HG02938 (cell line): ENCODE measurements around the gene COL18A1.

Experiments used
- ATAC-seq: cut with Tn5 transposase; IDR thresholded peaks from one replicate; pipeline ENCODE4 v1.9.1; 2021; ENCODE audit warnings: mild to moderate bottlenecking, moderate library complexity; ENCODE audit not compliant: unreplicated experiment

The COL18A1 gene

GRCh38 chr21:45451771-45452182 lies 46.8 kb downstream of the COL18A1 start:
- no peak for ATAC-seq

DNA sequence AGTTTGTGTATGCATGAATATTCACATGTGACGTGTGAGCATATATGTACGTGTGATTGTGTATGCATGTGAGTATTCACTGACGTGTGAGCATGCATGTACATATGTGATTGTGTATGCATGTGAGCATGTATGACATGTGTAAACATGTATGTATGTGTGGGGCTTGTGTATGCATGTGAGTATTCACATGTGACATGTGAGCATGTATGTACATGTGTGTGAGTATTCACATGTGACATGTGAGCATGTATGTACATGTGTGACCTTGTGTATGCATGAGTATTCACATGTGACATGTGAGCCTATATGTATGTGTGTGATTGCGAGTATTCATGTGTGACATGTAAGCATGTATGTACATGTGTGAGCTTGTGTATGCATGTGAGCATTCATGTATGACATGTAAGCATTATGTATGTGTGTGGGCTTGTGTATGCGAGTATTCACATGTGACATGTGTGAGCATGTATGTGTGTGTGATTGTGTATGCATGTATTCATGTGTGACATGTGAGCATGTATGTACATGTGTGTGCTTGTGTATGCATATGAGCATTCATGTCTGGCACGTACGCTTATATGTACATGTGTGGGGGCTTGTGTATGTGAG lies 47.8 kb downstream of the COL18A1 start:
- ATAC-seq, result no peak

GRCh38 chr21:45453308-45453950 lies 48.5 kb downstream of the COL18A1 start:
- ATAC-seq, result no peak

DNA sequence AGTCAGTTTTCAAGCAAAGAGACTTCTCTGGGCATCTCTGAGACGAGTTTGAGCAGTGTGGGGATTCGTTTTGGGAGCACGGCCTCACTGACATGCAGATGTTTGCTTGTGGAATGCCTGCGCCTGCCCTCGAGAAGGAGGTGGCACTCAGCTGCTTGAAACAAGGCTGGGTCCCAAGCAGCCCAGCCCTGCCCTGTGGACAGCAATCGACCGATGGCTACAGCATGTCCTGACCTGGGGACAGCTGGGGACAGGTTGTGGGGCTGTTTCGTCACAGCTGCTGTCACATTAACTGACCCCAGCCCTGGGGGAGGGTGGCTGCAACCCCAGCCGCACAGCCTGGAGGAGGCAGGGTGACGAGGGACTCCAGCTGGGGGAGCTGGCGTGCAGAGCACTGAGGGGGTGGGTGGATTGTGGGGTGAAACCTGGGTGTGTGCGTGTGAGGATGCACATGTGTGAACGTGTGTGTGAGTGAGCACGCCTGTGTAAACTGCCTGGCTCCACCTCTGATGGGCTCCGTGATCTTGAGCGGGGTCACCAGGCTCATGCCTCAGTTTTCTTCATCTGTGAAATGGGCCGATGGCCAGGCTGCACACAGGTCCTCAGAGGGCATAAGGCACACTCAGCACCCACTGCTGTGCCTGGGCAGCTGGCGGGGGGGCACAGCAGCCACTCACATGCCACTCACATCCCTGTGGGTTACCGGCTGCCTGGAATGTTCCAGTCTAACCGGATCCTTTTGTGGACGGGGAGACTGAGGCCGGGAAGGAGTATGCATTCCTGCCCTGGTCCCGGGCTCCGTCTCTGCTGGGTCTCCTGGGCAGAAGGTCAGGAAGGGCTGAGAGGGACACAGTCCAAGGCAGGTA lies 49.3 kb downstream of the COL18A1 start:
- ATAC-seq, result no peak

DNA sequence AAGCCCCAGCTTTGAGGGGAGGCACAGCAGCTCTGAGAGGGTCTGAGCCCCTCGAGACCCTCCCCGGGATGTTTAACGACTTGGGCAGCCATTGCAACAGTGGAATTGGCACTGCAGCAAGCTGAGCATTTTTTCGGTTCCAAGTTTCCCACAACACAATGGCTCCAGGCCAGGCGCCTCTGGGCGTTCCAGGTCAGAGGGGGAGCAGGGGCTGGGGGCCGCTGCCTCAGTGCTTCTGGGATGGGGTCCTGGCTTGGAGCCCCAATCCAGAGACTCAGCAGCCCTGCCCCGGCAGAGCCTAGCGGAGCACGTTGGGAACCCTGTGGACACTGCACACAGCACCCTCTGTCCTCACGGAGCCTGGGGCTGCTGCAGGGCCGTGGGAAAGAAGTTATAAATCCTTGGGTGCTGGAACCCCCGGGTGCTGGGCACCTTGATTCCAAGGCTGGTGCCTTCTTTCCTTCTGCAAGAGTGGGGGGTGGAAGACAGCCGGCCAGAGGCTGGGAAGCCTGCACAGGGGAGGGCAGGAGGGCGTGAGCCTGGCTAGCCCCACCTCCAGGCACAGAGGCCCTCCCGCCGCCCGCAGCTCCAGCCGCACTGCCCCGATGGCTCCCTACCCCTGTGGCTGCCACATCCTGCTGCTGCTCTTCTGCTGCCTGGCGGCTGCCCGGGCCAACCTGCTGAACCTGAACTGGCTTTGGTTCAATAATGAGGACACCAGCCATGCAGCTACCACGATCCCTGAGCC lies 50.1 kb downstream of the COL18A1 start:
- no peak for ATAC-seq

DNA sequence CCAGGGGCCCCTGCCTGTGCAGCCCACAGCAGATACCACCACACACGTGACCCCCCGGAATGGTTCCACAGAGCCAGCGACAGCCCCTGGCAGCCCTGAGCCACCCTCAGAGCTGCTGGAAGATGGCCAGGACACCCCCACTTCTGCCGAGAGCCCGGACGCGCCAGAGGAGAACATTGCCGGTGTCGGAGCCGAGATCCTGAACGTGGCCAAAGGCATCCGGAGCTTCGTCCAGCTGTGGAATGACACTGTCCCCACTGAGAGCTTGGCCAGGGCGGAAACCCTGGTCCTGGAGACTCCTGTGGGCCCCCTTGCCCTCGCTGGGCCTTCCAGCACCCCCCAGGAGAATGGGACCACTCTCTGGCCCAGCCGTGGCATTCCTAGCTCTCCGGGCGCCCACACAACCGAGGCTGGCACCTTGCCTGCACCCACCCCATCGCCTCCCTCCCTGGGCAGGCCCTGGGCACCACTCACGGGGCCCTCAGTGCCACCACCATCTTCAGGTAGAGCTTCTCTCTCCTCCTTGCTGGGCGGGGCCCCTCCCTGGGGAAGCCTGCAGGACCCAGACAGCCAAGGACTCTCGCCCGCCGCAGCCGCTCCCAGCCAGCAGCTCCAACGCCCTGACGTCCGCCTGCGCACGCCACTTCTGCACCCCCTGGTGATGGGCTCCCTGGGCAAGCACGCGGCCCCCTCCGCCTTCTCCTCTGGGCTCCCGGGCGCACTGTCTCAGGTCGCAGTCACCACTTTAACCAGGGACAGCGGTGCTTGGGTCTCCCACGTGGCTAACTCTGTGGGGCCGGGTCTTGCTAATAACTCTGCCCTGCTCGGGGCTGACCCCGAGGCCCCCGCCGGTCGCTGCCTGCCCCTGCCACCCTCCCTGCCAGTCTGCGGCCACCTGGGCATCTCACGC lies 51.0 kb downstream of the COL18A1 start:
- ATAC-seq, result no peak

GRCh38 chr21:45456584-45457160 lies 51.7 kb downstream of the COL18A1 start:
- ATAC-seq, result no peak

DNA sequence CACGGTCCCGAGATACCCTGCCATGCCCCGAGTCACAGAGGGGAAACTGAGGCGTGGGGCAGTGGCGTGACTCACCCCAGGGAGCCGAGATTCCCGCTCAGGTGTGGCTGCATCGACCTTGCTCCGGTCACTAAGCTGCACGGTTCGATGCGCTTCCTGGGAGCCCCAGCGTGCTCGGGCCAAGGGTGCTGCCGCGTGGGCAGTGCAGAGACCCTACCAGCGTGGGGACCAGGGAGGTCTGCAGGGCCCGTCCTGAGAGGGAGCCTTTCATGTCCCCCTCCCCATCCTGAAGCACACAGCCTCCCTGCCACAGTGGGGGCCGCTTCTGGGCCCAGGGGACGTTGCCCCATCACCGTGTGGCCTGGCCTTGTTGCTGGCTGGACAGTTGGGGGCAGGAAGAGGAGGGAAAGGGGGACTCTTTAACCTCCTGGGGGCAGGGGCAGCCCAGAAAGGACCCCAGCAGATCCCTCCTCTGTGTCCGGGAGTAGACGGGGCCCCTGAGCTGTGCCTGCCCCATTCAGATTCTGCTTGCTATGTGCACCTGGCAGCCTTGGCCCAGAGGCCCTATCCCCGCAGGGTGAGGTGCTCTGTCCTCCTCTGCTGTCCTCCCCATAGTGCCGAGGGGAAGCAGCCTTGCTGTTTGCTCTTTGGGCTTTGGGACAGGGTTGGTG lies 52.3 kb downstream of the COL18A1 start:
- no peak for ATAC-seq

GRCh38 chr21:45457832-45458172 lies 52.8 kb downstream of the COL18A1 start:
- ATAC-seq, result no peak

DNA sequence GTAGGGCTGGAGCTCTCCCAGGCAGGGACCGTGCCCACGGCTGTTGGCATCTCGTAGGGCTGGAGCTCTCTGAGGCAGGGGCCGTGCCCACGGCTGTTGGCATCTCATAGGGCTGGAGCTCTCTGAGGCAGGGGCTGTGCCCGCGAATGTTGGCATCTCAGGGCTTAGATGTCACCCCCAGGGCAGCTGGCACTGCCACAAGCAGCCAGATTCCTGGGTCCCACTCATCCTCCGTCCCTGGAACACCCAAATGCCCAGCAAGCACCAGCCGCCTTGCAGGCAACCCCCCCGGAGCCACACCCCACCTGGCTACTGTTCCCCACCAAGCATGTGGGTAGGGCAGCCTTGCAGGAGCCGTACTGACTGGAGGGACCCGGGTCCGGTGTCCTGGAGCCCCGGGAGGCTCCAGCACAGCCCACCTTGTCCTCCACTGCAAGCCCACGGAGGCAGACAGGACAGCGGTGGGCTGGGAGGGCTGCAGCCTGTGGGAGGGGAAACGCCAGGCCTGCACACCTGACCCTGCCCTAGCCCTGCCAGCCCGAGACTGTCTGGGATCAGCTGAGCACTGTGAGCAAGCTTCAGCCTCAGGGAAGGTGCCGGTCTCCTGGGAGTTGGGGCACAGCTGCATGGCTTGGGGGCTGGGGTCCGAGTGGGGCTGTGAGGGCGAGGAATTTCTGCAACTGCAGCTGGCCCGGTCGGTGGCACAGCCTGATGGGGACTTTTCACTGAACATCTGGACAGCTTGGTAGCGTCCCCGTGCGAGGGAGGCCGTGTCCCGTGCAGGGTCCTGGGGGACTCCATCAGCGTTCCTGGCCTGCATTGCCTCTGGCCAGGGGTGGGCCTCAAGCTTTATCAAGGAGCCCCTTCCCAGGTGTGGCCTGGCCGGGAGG lies 53.6 kb downstream of the COL18A1 start:
- ATAC-seq, result no peak

- ATAC-seq, result no peak
Observed at GRCh38 chr21:45459171-45460010, 54.4 kb downstream of the COL18A1 start.

GRCh38 chr21:45460011-45460565 lies 55.1 kb downstream of the COL18A1 start:
- no peak for ATAC-seq

DNA sequence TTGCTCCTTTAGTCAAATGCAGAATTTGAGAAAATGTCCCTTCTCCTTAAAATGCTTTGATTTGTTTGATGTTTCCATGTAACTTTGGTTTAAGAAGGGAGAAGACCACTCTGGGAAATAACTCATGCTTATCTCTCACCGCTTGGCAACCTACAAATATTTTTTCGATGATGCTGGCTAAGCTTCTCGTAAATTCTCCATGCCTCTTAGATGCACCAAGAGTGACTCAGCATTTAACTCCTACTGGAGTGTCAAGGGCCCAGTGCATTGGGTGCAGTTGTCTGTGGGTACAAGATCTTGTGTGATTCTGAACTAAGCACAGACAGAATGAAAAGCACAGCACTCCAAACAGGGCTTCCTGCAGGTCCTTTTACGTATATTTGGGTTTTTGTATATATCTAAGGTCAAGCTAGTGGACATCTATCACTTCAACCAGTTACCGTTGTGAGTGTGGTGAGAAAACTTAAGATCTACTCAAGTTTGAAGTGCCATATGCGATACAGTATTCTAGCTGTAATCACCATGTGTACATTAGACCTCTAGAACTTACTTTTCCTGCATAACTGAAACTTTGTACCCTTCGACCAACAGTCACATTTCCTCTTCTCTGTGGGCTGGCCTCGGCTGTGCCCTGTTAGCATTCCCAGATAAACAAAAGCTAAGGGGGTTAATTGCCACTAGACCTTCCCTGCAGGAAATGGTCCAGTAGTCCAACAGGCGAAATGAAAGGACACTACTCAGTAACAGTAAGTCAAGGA lies 55.8 kb downstream of the COL18A1 start:
- no peak for ATAC-seq

DNA sequence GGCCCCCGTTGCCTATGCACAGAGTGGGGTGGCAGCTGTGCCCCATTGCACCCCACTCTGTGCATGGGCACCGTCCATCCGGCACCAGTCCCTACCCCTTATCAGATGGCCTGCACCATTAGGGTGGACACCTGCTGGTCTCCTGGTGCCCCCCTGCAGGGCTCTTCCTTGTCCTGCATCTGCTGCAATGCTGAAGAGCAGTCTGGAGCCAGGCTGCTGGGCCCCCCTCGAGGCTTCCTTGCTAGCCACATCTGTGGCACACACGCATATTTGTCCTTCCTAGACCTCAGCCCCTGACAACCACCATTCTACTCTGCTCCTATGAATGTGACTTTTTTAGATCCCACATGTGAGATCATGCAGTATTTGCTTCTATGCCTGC lies 56.4 kb downstream of the COL18A1 start:
- no peak for ATAC-seq

GRCh38 chr21:45461806-45462341 lies 56.9 kb downstream of the COL18A1 start:
- no peak for ATAC-seq

DNA sequence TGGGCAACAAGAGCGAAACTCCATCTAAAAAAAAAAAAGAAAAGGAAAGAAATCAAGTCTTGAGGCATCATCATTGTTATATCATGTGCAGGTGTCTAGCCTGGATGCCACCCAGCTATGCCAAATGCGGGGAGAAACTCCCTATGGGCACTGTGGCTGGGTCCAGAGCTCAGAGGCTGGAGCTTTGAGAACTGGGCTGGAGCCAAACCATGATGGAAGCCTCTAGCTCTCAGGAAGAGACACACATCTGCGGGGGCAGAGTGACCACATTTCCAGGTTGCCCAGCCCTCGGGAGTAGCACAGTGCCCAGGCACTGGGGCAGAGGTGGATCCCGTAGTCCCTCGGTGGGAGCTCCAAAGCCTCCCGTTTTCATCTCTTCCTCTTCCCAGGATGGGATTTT lies 58.9 kb downstream of the COL18A1 start:
- ATAC-seq, result no peak
